Measurements from ENCODE around the gene NDUFA12.
"Not testable (repeated sequence)": the region's sequence is repeated elsewhere in the genome, so short reads cannot be mapped to it uniquely, and the experiment has no call there.

The NDUFA12 gene
- total RNA-seq: 27.0 to 88.5 reads per million in 2 donors

DNA sequence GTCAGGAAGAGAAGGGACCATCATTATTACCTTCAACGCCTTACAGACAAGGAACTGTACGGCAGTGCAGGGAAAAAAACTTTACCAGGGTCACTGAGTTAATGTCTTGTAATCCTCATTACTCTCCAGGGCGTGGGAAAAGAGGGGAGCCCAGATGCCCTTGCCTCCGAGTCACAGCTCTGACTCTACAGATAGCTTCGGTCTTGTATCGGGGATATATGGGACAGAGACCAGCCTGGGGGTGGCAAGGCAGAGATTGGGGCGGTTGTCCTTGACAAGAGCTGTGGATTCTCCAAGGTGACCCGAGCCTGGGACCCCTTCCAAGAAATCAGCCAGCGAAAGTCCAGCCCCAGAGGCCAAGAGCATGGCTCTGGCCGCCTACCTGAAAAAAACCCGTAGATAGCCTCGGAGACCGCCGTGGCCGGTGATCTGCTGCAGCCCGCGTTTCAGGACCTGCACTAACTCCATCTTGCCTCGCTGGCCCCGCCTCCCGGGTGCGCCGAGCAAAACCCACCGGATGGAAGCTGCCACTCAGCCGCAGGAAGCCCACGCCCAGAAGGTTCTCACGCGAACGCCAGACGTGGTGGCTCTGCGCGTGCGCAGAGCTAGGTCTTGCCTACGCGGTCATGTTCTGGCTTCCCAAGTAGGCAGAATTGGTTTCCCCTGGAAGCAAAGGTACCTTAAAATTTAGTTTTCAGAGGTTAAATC, at the start of gene NDUFA12:
TSS of gene NDUFA12 (minus strand) at position 485 of the 708 bp plus-strand sequence. CDS start at position 468, 17 bp downstream.
- peak; percentile 89 for DNase-seq

DNA sequence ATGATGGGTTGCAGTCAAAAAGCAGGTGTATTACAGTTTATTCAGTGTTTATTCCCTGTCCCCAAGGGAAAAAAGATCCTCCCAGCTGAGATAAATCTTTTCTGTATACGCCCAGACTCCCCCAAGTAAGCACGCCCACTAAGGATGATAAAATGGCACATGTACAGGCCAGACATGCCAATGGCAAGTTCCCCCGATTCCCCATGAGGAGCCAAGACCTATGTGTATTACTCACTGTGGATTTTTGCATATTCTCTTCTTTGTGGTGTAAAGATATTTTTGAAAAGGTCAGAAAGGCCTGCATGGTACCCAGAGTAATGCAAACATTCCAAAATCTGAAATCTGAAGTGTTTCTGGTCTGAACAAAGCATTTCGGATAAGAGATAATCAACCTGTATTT, 47.7 kb upstream of the NDUFA12 start:
- no peak for DNase-seq

- no peak for DNase-seq
Observed at GRCh38 chr12:95037906-95038305, 34.4 kb upstream of the NDUFA12 start.

- no peak for DNase-seq
Observed at GRCh38 chr12:95034750-95035149, 31.3 kb upstream of the NDUFA12 start.

DNA sequence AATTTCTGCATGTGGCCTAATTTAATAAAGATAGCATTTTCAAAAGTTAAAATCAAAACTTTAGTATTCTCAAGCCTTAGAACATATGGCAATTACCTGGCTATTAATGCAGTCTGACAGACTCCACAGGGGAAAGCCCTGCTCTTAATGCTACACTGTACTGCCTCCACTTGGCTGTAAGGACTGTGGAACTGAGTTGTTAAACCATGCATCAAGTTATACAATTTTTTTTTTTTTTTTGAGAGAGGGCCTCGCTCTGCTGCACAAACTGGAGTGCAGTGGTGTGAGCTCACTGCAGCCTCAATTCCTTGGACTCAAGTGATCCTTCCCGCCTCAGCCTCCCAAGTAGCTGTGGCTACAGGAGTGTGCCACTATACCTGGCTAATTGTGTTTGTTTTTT, 19.0 kb upstream of the NDUFA12 start:
- no peak for DNase-seq

DNA sequence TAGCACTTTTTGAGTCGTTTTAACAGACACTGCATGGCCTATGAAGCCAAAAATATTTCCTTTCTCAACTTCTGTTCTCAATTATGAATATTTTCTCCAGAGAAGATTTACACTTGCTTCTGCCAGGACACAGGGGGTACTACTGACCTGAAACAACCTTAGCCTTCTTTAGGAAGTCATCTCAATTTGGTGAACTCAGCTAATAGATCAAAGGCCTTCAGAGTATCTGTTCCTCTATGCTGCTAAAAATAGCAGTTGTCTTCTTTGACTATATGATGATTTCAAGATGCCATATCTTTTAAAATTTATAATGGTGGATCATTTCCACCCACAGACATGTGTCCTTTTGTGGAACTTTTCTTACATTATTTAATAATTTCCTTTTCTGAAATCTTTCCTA, 14.0 kb upstream of the NDUFA12 start:
- DNase-seq: no peak

DNA sequence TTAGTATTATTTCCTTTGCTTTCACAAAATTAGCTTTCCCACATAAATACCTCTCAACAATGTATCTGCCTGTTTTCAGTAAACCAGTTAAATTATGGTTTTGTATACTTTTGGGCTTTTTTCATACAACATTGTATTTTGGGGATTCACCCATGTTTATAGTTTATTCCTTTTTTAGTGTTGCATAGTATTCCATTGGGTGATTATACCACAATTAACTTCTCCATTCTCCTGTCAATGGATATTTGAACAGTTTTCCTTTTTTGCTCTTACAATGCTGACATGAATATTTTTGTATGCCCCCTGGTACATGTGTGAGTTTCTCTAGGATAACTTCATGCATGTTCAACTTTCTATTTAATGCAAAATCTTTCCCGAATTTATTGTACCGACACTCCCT, 12.6 kb upstream of the NDUFA12 start:
- DNase-seq: no peak

DNA sequence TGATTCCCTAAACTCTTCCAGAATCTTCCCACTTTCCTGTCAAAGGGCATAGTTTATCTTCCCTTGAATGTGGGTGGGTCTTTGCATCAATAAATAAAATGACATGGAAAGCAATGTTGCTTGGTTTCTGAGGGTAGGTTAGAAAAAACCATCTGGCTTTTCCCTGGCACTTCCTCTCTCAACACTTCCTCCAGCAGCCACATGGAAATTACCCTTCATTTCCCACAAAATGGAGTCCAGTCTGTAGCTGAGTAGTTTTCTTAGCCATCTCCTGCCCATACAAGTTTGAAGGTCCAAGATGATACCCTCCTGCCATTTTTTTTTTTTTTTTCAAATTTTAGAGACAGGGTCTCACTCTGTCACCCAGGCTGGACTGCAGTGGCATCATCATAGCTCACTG, 11.1 kb upstream of the NDUFA12 start:
- no peak for DNase-seq

DNA sequence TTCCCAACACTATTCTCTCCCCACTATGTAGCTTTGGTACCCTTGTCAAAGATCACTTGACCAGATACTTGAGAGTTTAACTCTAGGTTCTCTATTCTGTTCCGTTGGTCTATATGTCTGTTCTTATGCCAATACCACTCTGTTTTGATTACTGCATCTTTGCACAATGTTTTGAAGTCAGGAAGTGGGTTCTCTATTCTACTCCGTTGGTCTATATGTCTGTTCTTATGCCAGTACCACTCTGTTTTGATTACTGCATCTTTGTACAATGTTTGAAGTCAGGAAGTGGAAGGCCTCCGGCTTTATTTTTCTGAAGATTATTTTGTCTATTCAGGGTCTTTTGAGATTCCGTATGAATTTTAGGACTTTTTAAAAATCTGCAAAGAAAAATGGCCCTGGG, 2.7 kb upstream of the NDUFA12 start:
- no peak for DNase-seq

DNA sequence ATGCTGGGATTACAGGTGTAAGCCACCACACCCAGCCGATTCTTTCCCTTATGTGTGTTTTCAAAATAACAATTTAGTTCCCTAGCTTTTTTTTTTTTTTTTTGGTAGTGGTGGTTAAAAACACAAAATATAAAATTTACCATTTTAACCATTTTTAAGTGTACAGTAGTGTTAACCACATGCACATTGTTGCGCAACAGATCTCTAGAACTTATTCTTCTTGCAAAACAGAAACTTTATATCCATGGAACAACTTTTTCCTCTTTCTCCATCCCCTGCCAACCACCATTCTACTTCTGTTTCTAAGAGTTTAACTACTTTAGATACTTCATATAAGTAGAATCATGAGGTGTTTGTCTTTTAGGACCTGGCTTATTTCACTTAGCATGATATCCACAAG, 1.1 kb upstream of the NDUFA12 start:
- no peak for DNase-seq

GRCh38 chr12:95003921-95004272, 400 bp upstream of the NDUFA12 start:
- DNase-seq: no peak

DNA sequence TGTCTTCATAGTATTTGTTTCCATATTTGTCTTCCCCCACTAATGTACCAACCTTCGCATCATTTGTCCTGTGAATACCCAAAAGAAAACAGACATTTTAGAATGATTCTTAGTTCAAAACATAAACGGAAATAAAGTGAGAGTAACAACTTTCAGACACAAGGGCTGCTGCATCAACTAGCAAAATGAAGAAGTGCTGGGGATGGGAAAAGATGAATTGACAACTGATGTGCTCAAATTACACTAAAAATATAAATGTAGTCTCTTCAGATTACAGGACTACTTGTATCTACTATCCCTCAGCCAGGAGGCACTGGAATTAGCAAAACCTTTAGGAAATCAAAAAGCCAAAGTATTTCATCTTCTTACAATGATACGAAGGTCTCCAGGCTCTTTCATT, 743 bp downstream of the NDUFA12 start:
- no peak for DNase-seq

DNA sequence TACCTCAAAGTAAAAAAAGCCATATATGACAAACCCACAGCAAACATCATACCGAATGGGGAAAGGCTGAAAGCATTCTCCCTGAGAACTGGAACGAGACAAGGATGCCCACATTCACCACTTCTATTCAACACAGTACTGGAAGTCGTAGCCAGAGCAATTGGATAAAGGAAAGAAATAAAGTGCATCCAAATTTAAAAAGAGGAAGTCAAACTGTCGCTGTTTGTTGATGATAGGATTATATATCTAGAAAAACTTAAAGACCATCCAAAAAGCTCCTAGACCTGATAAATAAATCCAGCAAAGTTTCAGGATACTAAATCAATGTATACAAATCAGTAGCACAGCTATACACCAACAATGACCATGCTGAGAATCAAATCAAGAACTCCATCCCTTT, 5.2 kb downstream of the NDUFA12 start:
- no peak for DNase-seq

DNA sequence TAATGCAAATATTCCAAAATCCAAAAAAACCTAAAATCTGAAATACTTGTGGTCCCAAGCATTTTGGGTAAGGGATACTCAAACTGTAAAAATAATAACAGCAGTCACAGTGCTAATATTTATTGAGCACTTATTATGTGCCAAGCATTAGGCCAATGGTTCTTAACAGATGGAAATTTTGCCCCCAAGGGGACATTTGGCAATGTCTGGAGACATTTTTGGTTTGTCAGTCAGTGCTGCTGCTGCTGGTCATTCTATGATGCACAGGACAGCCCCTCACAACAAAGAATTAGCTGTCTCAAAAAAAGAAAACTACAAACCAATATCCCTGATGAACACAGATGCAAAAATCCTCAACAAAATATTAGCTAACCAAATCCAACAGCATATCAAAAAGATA, 5.8 kb downstream of the NDUFA12 start:
- no peak for DNase-seq

GRCh38 chr12:94997061-94997460, 6.4 kb downstream of the NDUFA12 start:
- DNase-seq: no peak

DNA sequence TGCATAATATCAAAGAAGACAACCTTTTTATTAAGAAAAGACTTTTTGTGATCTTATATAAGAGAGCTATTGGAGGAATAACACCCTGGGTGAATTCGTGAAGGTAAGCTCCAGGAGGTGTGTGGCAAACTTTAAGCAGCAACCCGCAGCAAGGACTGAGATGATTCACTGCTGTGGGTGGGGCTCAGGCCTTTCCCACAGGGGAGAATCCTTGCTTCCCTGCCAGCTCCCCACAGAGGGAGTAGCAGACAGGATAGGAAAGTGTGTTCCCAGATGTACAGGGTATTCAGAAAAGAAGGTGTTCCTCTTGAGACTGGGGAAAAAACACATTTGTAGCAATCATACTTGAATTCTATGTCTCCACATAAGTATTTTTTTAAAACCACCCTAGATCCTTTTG, 9.2 kb downstream of the NDUFA12 start:
- DNase-seq: no peak

DNA sequence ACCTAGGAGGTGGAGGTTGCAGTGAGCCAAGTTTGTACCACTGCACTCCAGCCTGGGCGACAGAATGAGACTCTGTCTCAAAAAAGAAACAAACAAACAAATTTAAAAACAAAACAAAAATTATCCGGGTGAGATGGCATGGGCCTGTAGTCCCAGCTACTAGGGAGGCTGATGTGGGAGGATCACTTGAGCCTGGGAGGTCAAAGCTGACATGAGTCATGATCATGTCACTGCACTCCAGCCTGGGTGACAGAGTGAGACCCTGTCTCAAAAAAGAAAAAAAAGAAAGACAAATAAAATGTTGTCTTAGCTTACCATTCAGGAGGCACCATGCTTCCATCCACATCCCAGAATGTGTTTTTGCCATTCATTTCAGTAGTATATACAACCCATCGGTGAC, 9.6 kb downstream of the NDUFA12 start:
- not testable (repeated sequence) for DNase-seq

DNA sequence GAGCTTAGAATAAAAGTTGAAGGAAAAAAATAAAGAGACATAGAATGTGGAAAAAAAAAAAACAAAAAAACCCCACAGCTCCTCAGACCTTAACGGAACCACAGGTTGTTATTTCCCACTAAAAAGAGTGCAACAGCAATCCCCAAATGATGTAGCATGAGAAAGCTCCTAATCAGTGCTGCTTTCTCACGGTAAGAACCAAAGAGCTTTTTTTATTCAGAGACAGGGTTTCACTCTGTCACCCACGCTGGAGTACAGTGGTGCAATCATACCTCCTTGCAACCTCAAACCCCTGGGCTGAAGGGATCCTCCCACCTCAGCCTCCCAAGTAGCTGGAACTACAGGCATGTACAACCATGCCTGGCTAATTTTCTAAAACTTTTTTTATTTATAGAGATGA, 13.3 kb downstream of the NDUFA12 start:
- DNase-seq: no peak

GRCh38 chr12:94988471-94988870, 15.0 kb downstream of the NDUFA12 start:
- no peak for DNase-seq

- DNase-seq: no peak
Observed at GRCh38 chr12:94987801-94988200, 15.7 kb downstream of the NDUFA12 start.

DNA sequence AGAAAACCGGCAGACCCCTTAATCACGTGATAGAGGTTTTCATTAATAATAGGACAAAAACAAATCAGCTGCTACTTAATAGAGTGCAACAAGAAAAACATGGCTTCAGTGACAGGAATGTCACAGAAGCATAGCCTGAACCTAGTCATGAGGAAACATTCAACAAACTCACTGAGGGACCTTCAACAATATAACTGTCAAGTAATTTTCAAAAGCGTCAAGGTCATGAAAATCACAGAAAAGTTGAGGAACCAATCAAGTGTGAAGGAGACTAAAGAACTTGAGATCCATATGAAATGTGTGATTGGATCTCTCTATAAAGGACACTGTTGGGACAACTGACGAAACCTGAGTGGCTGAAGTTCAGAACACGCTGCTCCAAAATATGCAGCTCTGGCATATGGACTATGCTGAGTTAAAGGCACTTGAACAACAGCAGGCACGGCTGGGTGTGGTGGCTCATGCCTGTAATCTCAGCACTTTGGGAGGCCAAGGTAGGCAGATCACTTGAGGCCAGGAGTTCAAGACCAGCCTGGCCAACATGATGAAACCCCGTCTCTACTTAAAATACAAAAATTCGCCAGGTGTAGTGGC, 16.3 kb downstream of the NDUFA12 start:
- DNase-seq: no peak

- DNase-seq: not testable (repeated sequence)
Observed at GRCh38 chr12:94985099-94985498, 18.4 kb downstream of the NDUFA12 start.

DNA sequence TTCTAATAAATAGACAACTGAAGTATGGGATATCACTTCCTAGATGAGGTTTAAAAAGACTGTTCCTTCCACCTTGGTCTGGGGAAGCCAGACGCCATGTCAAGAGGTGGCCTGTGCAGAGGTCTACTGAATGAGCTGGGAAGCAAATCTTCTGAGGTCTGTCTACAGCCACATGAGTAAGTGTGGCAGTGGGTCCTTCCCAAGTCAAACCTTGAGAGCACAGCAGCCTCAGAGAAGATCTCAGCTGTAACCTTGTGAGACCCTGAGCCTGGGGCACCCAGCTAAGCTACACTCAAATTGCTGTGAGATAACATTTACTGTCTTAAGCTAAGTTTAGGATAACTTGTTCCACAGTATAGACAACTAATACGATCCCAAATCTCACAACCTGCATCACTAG, 20.2 kb downstream of the NDUFA12 start:
- DNase-seq: no peak

DNA sequence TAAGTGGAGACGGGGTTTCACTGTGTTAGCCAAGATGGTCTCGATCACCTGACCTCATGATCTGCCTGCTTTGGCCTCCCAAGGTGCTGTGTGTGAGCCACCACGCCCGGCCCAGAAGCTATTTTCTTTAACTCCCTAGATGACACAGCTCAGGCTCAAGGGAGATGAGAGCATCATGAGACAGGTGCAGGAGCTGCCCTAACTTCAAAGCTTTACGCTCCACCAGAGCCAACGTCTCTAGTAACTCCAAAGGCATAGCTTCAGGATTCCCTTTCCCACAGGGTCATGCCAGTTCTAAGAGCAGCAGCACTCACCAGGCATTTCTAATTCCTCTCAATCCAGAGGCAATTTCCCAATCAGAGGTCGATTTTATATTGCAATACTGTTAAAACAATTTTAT, 21.0 kb downstream of the NDUFA12 start:
- no peak for DNase-seq

GRCh38 chr12:94980577-94980976, 22.9 kb downstream of the NDUFA12 start:
- no peak for DNase-seq

All from T-helper 9 cell (primary cell).